K562 (cell line): ENCODE data around the gene ABCG2. TPM values are rescaled to one million over a fixed set of nuclear protein-coding genes. Genes with fewer than 3 reads are reported as not detected.

Experiments used
- ATAC-seq: fragments of 200-7000 bp; cut with Tn5 transposase; 3 replicates; pipeline ENCODE4 v1.9.1; 2020; ENCODE audit warnings: moderate library complexity
- BruUV-seq: library from RNA; stranded (reverse); fragments of 400-500 nt; replicated peaks from 2 replicates; lab custom pipeline; 2021; lab: Mats Ljungman, UMichigan
- CTCF ChIA-PET: fragments of 300-600 bp; formaldehyde crosslinking; extraction: SDS; loops from one replicate; lab custom pipeline; 2021; ENCODE audit warnings: low intra/inter-chr PET ratio; lab: Yijun Ruan, JAX
- POLR2A ChIA-PET: fragments of 300-600, 350-650 bp; sonication (Branson Sonifier 250); formaldehyde crosslinking; extraction: SDS; loops from one replicate; lab custom pipeline; 2021; ENCODE audit warnings: antibody characterized with exemption, inconsistent platforms; lab: Yijun Ruan, JAX
- DNase-seq, 4 experiments: peaks; one replicate each; pipeline versions ENCODE4 v3.0.0 to v3.0.0-alpha.2; 2011 to 2018; ENCODE audit warnings: low spot score in 3 of 4, mixed read lengths in 3 of 4; ENCODE audit errors: extremely low read depth in 1 of 4
- FAIRE-seq: peaks from 2 replicates; lab custom pipeline; 2011; peaks lifted over from hg19 to GRCh38; lab: Jason Lieb, UNC
- H2AFZ ChIP-seq: 2 replicates; pipeline ENCODE4 v1.6.0; 2011; ENCODE audit warnings: low read depth, low read length, control low read depth, inconsistent platforms
- H3K27ac ChIP-seq: fragments of 200-600 bp; 3 replicates; pipeline ENCODE4 v1.8.0; 2011; ENCODE audit warnings: low read depth, mild to moderate bottlenecking, control low read depth, inconsistent platforms, low read length, moderate library complexity, mixed read lengths; ENCODE audit errors: extremely low read depth
- H3K27me3 ChIP-seq, 2 experiments: fragments of 300-600 bp in 1 of 2; 2 replicates in 1 of 2; 3 replicates in 1 of 2; pipeline versions ENCODE4 v1.6.0 to v1.8.0; 2011; ENCODE audit warnings: inconsistent platforms in 2 of 2, low read length in 2 of 2, mild to moderate bottlenecking in 1 of 2, mixed read lengths in 1 of 2, moderate library complexity in 1 of 2; ENCODE audit not compliant: control insufficient read depth in 2 of 2, insufficient read depth in 2 of 2
- H3K36me3 ChIP-seq: fragments of 300-600 bp; 3 replicates; pipeline ENCODE4 v1.8.0; 2011; ENCODE audit warnings: mild to moderate bottlenecking, low read length, inconsistent platforms; ENCODE audit not compliant: control insufficient read depth, insufficient read depth
- H3K4me1 ChIP-seq, 2 experiments: fragments of 200-600 bp in 1 of 2; replicated peaks in 1 of 2; 2 replicates in 1 of 2; 3 replicates in 1 of 2; pipeline versions ENCODE4 v1.5.1 to v1.8.0; 2011; ENCODE audit warnings: inconsistent platforms in 2 of 2, low read length in 2 of 2, mild to moderate bottlenecking in 1 of 2, mixed read lengths in 1 of 2, moderate library complexity in 1 of 2; ENCODE audit not compliant: control insufficient read depth in 2 of 2, insufficient read depth in 2 of 2
- H3K4me2 ChIP-seq: 2 replicates; pipeline ENCODE4 v1.6.1; 2011; ENCODE audit warnings: low read length, control low read depth, inconsistent platforms, mixed read lengths; ENCODE audit not compliant: insufficient read depth
- H3K4me3 ChIP-seq: fragments of 200-600 bp; sonication (generic), shearing (Covaris generic); 2 replicates; pipeline ENCODE4 v1.5.1; 2016; ENCODE audit warnings: control low read depth, inconsistent platforms
- H3K79me2 ChIP-seq: fragments of 200-600 bp; 3 replicates; pipeline ENCODE4 v1.8.0; 2011; ENCODE audit warnings: low read length, inconsistent platforms; ENCODE audit not compliant: control insufficient read depth, insufficient read depth
- H3K9ac ChIP-seq, 2 experiments: 2 replicates each; pipeline versions ENCODE4 v1.6.0 to v1.6.1; 2011; ENCODE audit warnings: low read depth in 2 of 2, low read length in 2 of 2, control low read depth in 1 of 2, inconsistent platforms in 1 of 2, mild to moderate bottlenecking in 1 of 2, mixed read lengths in 1 of 2; ENCODE audit not compliant: insufficient read depth in 1 of 2
- H3K9me1 ChIP-seq: one replicate; pipeline ENCODE4 v1.6.0; 2011; ENCODE audit warnings: inconsistent platforms, mild to moderate bottlenecking, low read length, moderate library complexity; ENCODE audit not compliant: control insufficient read depth, insufficient read depth
- H3K9me3 ChIP-seq: replicated peaks from 2 replicates; pipeline ENCODE4 v1.5.1; 2011; ENCODE audit warnings: low read depth, low read length, inconsistent platforms; ENCODE audit not compliant: control insufficient read depth, insufficient read depth
- H4K20me1 ChIP-seq: replicated peaks from 2 replicates; pipeline ENCODE4 v1.6.1; 2011; ENCODE audit warnings: low read length, inconsistent platforms, mixed read lengths; ENCODE audit not compliant: control insufficient read depth, insufficient read depth
- EGR1 ChIP-seq: fragments of 450-650 bp; conservative IDR thresholded peaks from 2 replicates; pipeline ENCODE4 v1.6.1; 2017; ENCODE audit warnings: mild to moderate bottlenecking
- ERF ChIP-seq: fragments of 450-650 bp; formaldehyde crosslinking; IDR thresholded peaks from 2 replicates; pipeline ENCODE4 v1.4.0; 2020; ENCODE audit warnings: mild to moderate bottlenecking, mixed read lengths
- FOXA3 ChIP-seq, 2 experiments: fragments of 450-650 bp in 1 of 2; sonication (generic) in 1 of 2; formaldehyde crosslinking; IDR thresholded peaks in 1 of 2; conservative IDR thresholded peaks in 1 of 2; 2 replicates each; pipeline versions ENCODE4 v1.4.0 to v1.8.0; 2020 to 2022; ENCODE audit warnings: mild to moderate bottlenecking in 2 of 2, missing genetic modification reagents in 1 of 2
- KHSRP ChIP-seq: fragments of 450-650 bp; IDR thresholded peaks from 2 replicates; pipeline ENCODE4 v1.6.1; 2017
- MAZ ChIP-seq, 2 experiments: fragments of 450-650 bp in 1 of 2; sonication (generic) in 1 of 2; formaldehyde crosslinking; IDR thresholded peaks in 1 of 2; conservative IDR thresholded peaks in 1 of 2; 2 replicates each; pipeline versions ENCODE4 v1.4.0 to v1.5.0; 2020; ENCODE audit warnings: mild to moderate bottlenecking in 1 of 2, missing genetic modification reagents in 1 of 2
- MECOM ChIP-seq: fragments of 250-450 bp; sonication (Bioruptor Pico); IDR thresholded peaks from 2 replicates; pipeline ENCODE4 v1.8.0; 2022; ENCODE audit warnings: inconsistent platforms
- NCOR1 ChIP-seq: fragments of 450-650 bp; IDR thresholded peaks from 2 replicates; pipeline ENCODE4 v1.6.1; 2016; ENCODE audit warnings: mild to moderate bottlenecking, moderate library complexity
- NR2C1 ChIP-seq, 2 experiments: fragments of 450-650 bp; IDR thresholded peaks; 2 replicates each; pipeline ENCODE4 v1.6.1; 2017; ENCODE audit warnings: mild to moderate bottlenecking in 2 of 2, antibody characterized with exemption in 1 of 2, inconsistent platforms in 1 of 2, missing compliant biosample characterization in 1 of 2, missing genetic modification characterization in 1 of 2
- POLR2H ChIP-seq: IDR thresholded peaks from 2 replicates; pipeline ENCODE4 v1.6.1; 2016; ENCODE audit warnings: missing genetic modification characterization, low read depth, mild to moderate bottlenecking, control low read depth, missing compliant biosample characterization, moderate library complexity
- RNF2 ChIP-seq: sonication (generic); IDR thresholded peaks from 2 replicates; pipeline ENCODE4 v1.6.1; 2016
- TBL1XR1 ChIP-seq, 2 experiments: IDR thresholded peaks; 2 replicates each; pipeline ENCODE4 v1.6.1; 2012; ENCODE audit warnings: improper control_type of control experiment in 2 of 2, low read length in 2 of 2, mild to moderate bottlenecking in 1 of 2
- ZBTB17 ChIP-seq: fragments of 450-650 bp; formaldehyde crosslinking; IDR thresholded peaks from 2 replicates; pipeline ENCODE4 v1.4.0; 2020; ENCODE audit warnings: mild to moderate bottlenecking
- ZKSCAN3 ChIP-seq: fragments of 250-450 bp; sonication (Bioruptor Pico); IDR thresholded peaks from 2 replicates; pipeline ENCODE4 v1.4.0; 2020
- ZNF12 ChIP-seq: sonication (generic); formaldehyde crosslinking; IDR thresholded peaks from 2 replicates; pipeline ENCODE4 v1.4.0; 2020; ENCODE audit warnings: mild to moderate bottlenecking, missing genetic modification reagents
- ZNF263 ChIP-seq: sonication (generic); formaldehyde crosslinking; IDR thresholded peaks from 2 replicates; pipeline ENCODE4 v1.8.0; 2022; ENCODE audit warnings: mild to moderate bottlenecking, missing genetic modification reagents, borderline replicate concordance
- ZNF282 ChIP-seq: sonication (generic); formaldehyde crosslinking; IDR thresholded peaks from 2 replicates; pipeline ENCODE4 v1.8.1; 2023; ENCODE audit warnings: missing genetic modification reagents
- in situ Hi-C: fragments of 300-500 bp; cut with MboI; formaldehyde crosslinking; loops from 4 replicates; pipeline ENCODE4 v1.15.0; 2018; ENCODE audit warnings: inconsistent platforms, mixed read lengths
- intact Hi-C: fragments of 100-400 bp; cut with micrococcal nuclease; formaldehyde crosslinking; loops from 2 replicates; pipeline ENCODE4 v1.14.2; 2022
- polyA plus RNA-seq, 8 experiments: library from polyadenylated mRNA; depleted of rRNA in 4 of 8; stranded (reverse) in 5 of 8; unstranded in 3 of 8; fragments of >200 nt; fragmentation: Nextera tagmentation in 2 of 8; fragmentation: Illumina TruSeq in 1 of 8; extraction: Ambion mirVana in 2 of 8; extraction: Trizol in 1 of 8; gene quantifications; 2 replicates each; pipeline versions ENCODE4 v1.2.1 to v1.2.3, GENCODE V29; 2011 to 2014; ENCODE audit warnings: inconsistent platforms in 1 of 8, missing spikeins in 1 of 8
- total RNA-seq, 7 experiments: library from RNA; depleted of rRNA in 6 of 7; stranded (reverse); fragments of >200 nt in 6 of 7; fragmentation: Illumina TruSeq in 2 of 7; extraction: Trizol in 2 of 7; gene quantifications; 2 replicates each; pipeline versions ENCODE4 v1.2.1 to v1.2.3, GENCODE V29; 2011 to 2021; ENCODE audit warnings: low replicate concordance in 1 of 7
- TF ChIP-seq, protein P1 (sequence below): sonication (generic); formaldehyde crosslinking; IDR thresholded peaks from 2 replicates; pipeline ENCODE4 v1.8.1; 2023; ENCODE audit warnings: mild to moderate bottlenecking, missing genetic modification reagents

The ABCG2 gene
- total and polyA plus RNA-seq, 9 of the 15 experiments (the other 6 are each of a cell fraction or from before 2014, with no cell fraction given), result 0.01 to 0.36 (median 0.11) TPM; not detected in 4

DNA sequence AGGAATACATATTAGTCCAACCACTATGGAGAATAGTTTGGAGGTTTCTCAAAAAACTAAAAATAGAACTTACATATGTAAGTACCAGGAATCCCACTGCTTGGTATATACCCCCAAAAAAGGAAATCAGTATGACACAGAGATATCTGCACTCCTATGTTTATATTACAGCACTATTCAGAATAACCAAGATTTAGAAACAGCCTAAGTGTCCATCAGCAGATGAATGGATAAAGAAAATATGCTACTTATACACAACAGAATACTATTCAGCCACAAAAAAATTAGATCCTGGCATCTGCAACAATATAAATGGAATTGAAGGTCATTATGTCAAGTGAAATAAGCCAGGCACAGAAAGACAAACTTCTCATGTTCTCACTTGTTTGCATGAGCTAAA, 27.5 kb upstream of the ABCG2 start:
- H3K79me2 ChIP-seq, result no peaks in the 10 kb centered on the region
- H3K9me1 ChIP-seq, result no peaks in the 10 kb centered on the region
- H3K27ac ChIP-seq, result no peak overlapping the region
- H2AFZ ChIP-seq, result no peak overlapping the region
- intact Hi-C loops, result no loop called here
- no peak for ATAC-seq
- ChIA-PET CTCF (no interaction called here), POLR2A (no interaction called here)
- H3K4me3 ChIP-seq, result no peak overlapping the region
- no TSS peak for BruUV-seq
- H4K20me1 ChIP-seq, result no peaks in the 10 kb centered on the region
- no peaks in the 10 kb centered on the region for H3K9me3 ChIP-seq
- no peak for DNase-seq
- no peaks in the 10 kb centered on the region; a peak in 1 of 5 replicates for H3K4me1 ChIP-seq
- no peak overlapping the region for H3K9ac ChIP-seq
- H3K4me2 ChIP-seq, result no peak overlapping the region
- FAIRE-seq, result no peak
- no peaks in the 10 kb centered on the region; a peak in 1 of 5 replicates for H3K27me3 ChIP-seq
- TF ChIP-seq ZNF12 (CRISPR knock-in tag) (no peak), ZNF263 (no peak), ZBTB17 (CRISPR knock-in tag) (no peak), TBL1XR1 (IDR thresholded peaks at IDR 0.05; ENCODE audit: low read length in 2 of 2) (no peak), RNF2 (no peak), NCOR1 (no peak), ZKSCAN3 (CRISPR knock-in tag) (no peak), POLR2H (tag) (no peak), ERF (CRISPR knock-in tag) (no peak), NR2C1 (IDR thresholded peaks at IDR 0.05) (no peak), NR2C1 (tag; IDR thresholded peaks at IDR 0.05) (no peak), EGR1 (no peak), MECOM (CRISPR knock-in tag) (no peak), KHSRP (no peak), ZNF282 (CRISPR knock-in tag) (no peak), MAZ (CRISPR knock-in tag; conservative IDR thresholded peaks at IDR 0.05 in 1 of 2, IDR thresholded peaks at IDR 0.05 in 1 of 2) (no peak), FOXA3 (CRISPR knock-in tag; conservative IDR thresholded peaks at IDR 0.05 in 1 of 2, IDR thresholded peaks at IDR 0.05 in 1 of 2) (no peak)
- TF ChIP-seq, protein P1, sequence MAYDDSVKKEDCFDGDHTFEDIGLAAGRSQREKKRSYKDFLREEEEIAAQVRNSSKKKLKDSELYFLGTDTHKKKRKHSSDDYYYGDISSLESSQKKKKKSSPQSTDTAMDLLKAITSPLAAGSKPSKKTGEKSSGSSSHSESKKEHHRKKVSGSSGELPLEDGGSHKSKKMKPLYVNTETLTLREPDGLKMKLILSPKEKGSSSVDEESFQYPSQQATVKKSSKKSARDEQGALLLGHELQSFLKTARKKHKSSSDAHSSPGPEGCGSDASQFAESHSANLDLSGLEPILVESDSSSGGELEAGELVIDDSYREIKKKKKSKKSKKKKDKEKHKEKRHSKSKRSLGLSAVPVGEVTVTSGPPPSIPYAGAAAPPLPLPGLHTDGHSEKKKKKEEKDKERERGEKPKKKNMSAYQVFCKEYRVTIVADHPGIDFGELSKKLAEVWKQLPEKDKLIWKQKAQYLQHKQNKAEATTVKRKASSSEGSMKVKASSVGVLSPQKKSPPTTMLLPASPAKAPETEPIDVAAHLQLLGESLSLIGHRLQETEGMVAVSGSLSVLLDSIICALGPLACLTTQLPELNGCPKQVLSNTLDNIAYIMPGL (CRISPR knock-in tag), result no peak
- no peaks in the 10 kb centered on the region for H3K36me3 ChIP-seq
- in situ Hi-C loops, result no loop called here
